ENCODE measurements around the gene NPDC1. TPM values are rescaled to one million over a fixed set of nuclear protein-coding genes. Genes with fewer than 3 reads are reported as not detected.

NPDC1 gene
- total and polyA plus RNA-seq, 2 donors (not counting 1 experiment from before 2014, with no cell fraction given) = 9.0 to 15.7 TPM

DNA sequence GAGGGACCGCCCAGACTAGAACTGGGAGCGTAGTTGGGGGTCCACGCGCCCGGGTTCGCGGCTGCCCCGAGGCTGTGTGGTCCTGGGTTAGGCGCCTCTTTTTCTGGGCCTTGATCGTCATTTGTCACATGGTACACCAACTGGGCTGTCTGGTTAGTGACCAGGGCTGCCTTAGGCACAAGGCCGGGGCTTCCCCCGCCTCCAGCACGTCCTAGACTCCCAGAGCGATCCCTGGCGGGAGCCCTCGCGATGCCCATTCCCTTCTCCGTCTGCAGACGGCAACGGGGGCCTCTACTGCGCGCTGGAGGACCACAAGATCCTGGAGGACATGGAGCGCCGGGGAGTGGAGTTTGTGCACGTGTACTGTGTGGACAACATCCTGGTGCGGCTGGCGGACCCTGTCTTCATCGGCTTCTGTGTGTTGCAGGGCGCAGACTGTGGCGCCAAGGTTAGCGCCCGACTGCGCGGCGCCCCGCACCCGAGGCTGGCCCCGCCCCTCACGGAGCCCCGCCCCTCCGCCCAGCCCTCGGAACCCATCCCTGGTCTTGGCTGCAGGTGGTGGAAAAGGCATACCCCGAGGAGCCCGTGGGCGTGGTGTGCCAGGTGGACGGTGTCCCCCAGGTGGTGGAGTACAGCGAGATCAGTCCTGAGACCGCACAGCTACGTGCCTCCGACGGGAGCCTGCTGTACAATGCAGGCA is 32.9 kb upstream of the NPDC1 start:
- Histone ChIP-seq H3K27ac (ENCODE audit: insufficient read depth, low read length) (no peak overlapping the region), H3K4me2 (ENCODE audit: extremely low read depth, insufficient read depth, low read length) (peak overlapping the region; percentile 75), H3K4me1 (ENCODE audit: control insufficient read depth, extremely low read depth, insufficient read depth, low read length) (peaks cover 24% of the 10 kb centered on the region), H3K27me3 (ENCODE audit: control insufficient read depth, insufficient read depth, low read length) (no peaks in the 10 kb centered on the region), H3K36me3 (ENCODE audit: control insufficient read depth, insufficient read depth, low read length) (peaks cover 40% of the 10 kb centered on the region), H3K4me3 (replicated peaks in 1 of 4; ENCODE audit: control extremely low read depth in 1 of 4, insufficient read depth in 1 of 4, low read depth in 3 of 4, low read length in 4 of 4) (peak overlapping the region; percentile 61 to 80 (median 73)), H3K79me2 (ENCODE audit: control insufficient read depth, insufficient read depth, low read length) (peaks cover 22% of the 10 kb centered on the region), H3K9me3 (ENCODE audit: control insufficient read depth, insufficient read depth, low read depth, low read length) (no peaks in the 10 kb centered on the region), H2AFZ (ENCODE audit: low read length) (no peak overlapping the region), H4K20me1 (ENCODE audit: control insufficient read depth, extremely low read depth, insufficient read depth, low read length) (no peaks in the 10 kb centered on the region), H3K9ac (ENCODE audit: insufficient read depth, low read length) (no peak overlapping the region)
- TF ChIP-seq, protein P1, sequence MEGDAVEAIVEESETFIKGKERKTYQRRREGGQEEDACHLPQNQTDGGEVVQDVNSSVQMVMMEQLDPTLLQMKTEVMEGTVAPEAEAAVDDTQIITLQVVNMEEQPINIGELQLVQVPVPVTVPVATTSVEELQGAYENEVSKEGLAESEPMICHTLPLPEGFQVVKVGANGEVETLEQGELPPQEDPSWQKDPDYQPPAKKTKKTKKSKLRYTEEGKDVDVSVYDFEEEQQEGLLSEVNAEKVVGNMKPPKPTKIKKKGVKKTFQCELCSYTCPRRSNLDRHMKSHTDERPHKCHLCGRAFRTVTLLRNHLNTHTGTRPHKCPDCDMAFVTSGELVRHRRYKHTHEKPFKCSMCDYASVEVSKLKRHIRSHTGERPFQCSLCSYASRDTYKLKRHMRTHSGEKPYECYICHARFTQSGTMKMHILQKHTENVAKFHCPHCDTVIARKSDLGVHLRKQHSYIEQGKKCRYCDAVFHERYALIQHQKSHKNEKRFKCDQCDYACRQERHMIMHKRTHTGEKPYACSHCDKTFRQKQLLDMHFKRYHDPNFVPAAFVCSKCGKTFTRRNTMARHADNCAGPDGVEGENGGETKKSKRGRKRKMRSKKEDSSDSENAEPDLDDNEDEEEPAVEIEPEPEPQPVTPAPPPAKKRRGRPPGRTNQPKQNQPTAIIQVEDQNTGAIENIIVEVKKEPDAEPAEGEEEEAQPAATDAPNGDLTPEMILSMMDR (conservative IDR thresholded peaks at IDR 0.05 in 1 of 2, IDR thresholded peaks at IDR 0.05 in 1 of 2; ENCODE audit: low read depth in 1 of 2, low read length in 2 of 2) = no peak
- no peak for TF ChIP-seq EZH2 (IDR thresholded peaks at IDR 0.05; ENCODE audit: low read length, missing control alignments)
- no peak for DNase-seq (ENCODE audit: low read depth in 2 of 2)

DNA sequence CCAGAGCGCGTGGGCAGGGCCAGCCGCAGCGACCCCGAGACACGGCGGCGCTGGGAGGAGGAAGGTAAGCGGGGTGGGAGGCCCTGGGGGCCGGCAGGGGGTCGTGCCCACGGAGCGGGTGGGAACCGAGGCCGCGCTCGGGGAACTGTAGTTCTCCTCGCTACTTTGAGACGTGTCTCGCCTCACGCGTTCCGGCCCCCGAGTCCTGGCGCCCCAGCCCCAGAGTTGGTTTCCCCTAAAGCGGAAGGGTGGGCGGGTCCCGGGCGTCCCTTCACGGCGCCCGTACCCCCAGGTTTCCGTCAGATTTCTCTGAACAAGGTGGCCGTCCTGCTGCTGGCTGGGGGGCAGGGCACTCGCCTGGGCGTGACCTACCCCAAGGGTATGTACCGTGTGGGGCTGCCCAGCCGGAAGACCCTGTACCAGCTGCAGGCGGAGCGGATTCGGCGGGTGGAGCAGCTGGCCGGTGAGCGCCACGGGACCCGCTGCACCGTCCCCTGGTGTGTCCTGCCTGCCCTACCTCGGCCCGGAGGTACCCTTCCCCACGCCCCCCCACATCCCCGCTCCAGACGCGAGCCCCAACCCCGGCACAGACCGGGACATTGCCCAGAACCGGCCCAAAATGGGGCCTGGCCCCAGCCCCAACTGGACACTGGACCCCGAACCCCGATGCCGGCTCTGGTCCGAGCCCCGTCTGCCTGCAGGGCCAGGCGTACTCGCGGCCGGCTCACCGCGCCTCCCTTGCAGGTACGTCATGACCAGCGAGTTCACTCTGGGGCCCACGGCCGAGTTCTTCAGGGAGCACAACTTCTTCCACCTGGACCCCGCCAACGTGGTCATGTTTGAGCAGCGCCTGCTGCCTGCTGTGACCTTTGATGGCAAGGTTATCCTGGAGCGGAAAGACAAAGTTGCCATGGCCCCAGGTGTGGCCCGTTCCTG is 32.0 kb upstream of the NPDC1 start:
- DNase-seq (ENCODE audit: low read depth in 2 of 2) = no peak

More for the DNA sequence above, 32.0 kb upstream of the NPDC1 start:
- H3K27ac ChIP-seq (ENCODE audit: insufficient read depth, low read length) = peak overlapping the region; percentile 44
- no peak overlapping the region for H2AFZ ChIP-seq (ENCODE audit: low read length)
- H3K9me3 ChIP-seq (ENCODE audit: control insufficient read depth, insufficient read depth, low read depth, low read length) = no peaks in the 10 kb centered on the region
- peaks cover 22% of the 10 kb centered on the region for H3K79me2 ChIP-seq (ENCODE audit: control insufficient read depth, insufficient read depth, low read length)
- peaks cover 15% of the 10 kb centered on the region for H3K4me1 ChIP-seq (ENCODE audit: control insufficient read depth, extremely low read depth, insufficient read depth, low read length)
- TF ChIP-seq EZH2 (IDR thresholded peaks at IDR 0.05; ENCODE audit: low read length, missing control alignments) = no peak
- TF ChIP-seq, protein P1 (conservative IDR thresholded peaks at IDR 0.05 in 1 of 2, IDR thresholded peaks at IDR 0.05 in 1 of 2; ENCODE audit: low read depth in 1 of 2, low read length in 2 of 2) = no peak
- peak overlapping the region; percentile 61 to 80 (median 73) for H3K4me3 ChIP-seq (replicated peaks in 1 of 4; ENCODE audit: control extremely low read depth in 1 of 4, insufficient read depth in 1 of 4, low read depth in 3 of 4, low read length in 4 of 4)
- peaks cover 38% of the 10 kb centered on the region for H3K36me3 ChIP-seq (ENCODE audit: control insufficient read depth, insufficient read depth, low read length)
- H4K20me1 ChIP-seq (ENCODE audit: control insufficient read depth, extremely low read depth, insufficient read depth, low read length) = no peaks in the 10 kb centered on the region
- peak overlapping the region; percentile 75 for H3K4me2 ChIP-seq (ENCODE audit: extremely low read depth, insufficient read depth, low read length)
- no peaks in the 10 kb centered on the region for H3K27me3 ChIP-seq (ENCODE audit: control insufficient read depth, insufficient read depth, low read length)
- H3K9ac ChIP-seq (ENCODE audit: insufficient read depth, low read length) = peak overlapping the region; percentile 59
